ACC112 (cell line): ENCODE data around the gene ADD2.
"Not testable (repeated sequence)": the region's sequence is repeated elsewhere in the genome, so short reads cannot be mapped to it uniquely, and the experiment has no call there.

Experiments used
- H2AFZ ChIP-seq: fragments of 200-600 bp; sonication (generic); one replicate; pipeline ENCODE4 v1.6.0; 2017; ENCODE audit warnings: antibody characterized with exemption, low read length; ENCODE audit not compliant: unreplicated experiment
- H3K27ac ChIP-seq: fragments of 200-600 bp; sonication (generic); 2 replicates; pipeline ENCODE4 v1.5.1; 2014; ENCODE audit warnings: low read depth, mild to moderate bottlenecking, antibody characterized with exemption, low read length, moderate library complexity
- H3K27me3 ChIP-seq: fragments of 200-600 bp; sonication (generic); 2 replicates; pipeline ENCODE4 v1.6.1; 2014; ENCODE audit warnings: mild to moderate bottlenecking, antibody characterized with exemption, low read length, moderate library complexity, mixed read lengths; ENCODE audit not compliant: insufficient read depth
- H3K36me3 ChIP-seq: fragments of 200-600 bp; sonication (generic); 2 replicates; pipeline ENCODE4 v1.6.1; 2016; ENCODE audit warnings: mild to moderate bottlenecking, antibody characterized with exemption, low read length, moderate library complexity, mixed read lengths; ENCODE audit not compliant: insufficient read depth
- H3K4me1 ChIP-seq: fragments of 200-600 bp; sonication (generic); one replicate; pipeline ENCODE4 v1.6.1; 2016; ENCODE audit warnings: low read length, mixed read lengths; ENCODE audit not compliant: insufficient read depth, unreplicated experiment, control insufficient read depth
- H3K4me3 ChIP-seq: fragments of 200-600 bp; sonication (generic); 2 replicates; pipeline ENCODE4 v1.5.1; 2014; ENCODE audit warnings: mild to moderate bottlenecking, low read depth, low read length
- H3K79me2 ChIP-seq: fragments of 200-600 bp; sonication (generic); one replicate; pipeline ENCODE4 v1.6.0; 2016; ENCODE audit warnings: low read length; ENCODE audit not compliant: control insufficient read depth, unreplicated experiment, insufficient read depth

Gene ADD2

DNA sequence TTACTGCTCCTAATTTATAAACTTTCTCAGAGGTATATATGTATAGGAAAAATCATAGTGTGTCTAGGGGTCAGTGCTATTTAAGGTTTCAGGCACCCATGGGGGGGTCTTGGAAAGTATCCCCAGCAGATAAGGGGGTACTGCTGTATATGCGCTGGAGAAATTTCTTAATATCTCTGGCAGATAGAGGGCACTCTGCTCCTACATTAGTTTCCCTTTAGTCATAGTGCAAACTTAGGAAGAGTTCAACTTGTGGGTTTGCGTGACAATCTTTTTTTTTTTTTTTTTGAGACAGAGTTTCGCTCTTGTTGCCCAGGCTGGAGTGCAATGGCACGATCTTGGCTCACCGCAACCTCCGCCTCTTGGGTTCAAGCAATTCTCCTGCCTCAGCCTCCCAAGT is 112.8 kb downstream of the ADD2 start:
- peaks cover 84% of the 10 kb centered on the region for H3K27me3 ChIP-seq
- H3K4me1 ChIP-seq, H2AFZ ChIP-seq, H3K79me2 ChIP-seq, H3K4me3 ChIP-seq, H3K36me3 ChIP-seq, H3K27ac ChIP-seq: not testable (repeated sequence)

DNA sequence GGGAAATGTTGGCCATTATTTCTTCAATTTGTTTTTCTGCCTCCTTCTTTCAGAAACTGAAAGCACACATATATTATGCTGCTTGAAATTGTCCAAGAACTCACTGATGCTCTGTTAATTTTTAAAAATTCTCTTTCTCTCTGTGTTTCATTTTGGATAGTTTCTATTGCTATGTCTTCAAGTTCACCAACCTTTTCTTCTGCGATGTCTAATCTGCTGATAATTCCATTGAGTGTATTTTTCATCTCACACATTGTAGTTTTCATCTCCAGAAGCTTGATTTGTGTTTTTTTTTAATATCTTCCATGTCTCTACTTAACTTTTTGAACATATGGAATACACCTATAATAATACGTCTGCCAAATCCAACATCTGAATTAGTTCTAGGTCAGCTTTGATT is 116.3 kb downstream of the ADD2 start:
- Histone ChIP-seq H2AFZ (no peak overlapping the region), H3K4me3 (no peak overlapping the region), H3K27ac (no peak overlapping the region), H3K79me2 (no peaks in the 10 kb centered on the region), H3K36me3 (no peaks in the 10 kb centered on the region), H3K4me1 (no peaks in the 10 kb centered on the region), H3K27me3 (peaks cover 53% of the 10 kb centered on the region)

DNA sequence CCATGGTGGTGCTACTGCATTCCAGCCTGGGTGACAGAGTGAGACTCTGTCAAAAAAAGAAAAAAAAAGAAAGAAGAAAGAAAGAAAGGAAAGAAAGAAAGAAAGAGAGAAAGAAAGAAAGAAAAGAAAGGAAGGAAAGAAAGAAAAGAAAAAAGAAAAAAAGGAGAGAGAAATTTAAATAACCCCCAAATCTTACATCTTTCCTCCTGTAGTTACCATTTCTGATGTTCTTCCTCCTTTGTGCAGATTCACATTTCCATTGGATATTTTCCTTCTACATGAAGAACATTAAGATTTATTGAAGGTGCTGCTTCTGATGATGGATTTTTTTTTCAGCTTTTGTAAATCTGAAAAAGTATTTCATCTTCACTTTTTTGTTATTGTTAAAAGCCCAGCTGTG is 117.0 kb downstream of the ADD2 start:
- Histone ChIP-seq H3K36me3 (no peaks in the 10 kb centered on the region), H3K4me3 (no peak overlapping the region), H3K79me2 (no peaks in the 10 kb centered on the region), H3K27ac (no peak overlapping the region), H2AFZ (no peak overlapping the region), H3K27me3 (peaks cover 54% of the 10 kb centered on the region), H3K4me1 (no peaks in the 10 kb centered on the region)

DNA sequence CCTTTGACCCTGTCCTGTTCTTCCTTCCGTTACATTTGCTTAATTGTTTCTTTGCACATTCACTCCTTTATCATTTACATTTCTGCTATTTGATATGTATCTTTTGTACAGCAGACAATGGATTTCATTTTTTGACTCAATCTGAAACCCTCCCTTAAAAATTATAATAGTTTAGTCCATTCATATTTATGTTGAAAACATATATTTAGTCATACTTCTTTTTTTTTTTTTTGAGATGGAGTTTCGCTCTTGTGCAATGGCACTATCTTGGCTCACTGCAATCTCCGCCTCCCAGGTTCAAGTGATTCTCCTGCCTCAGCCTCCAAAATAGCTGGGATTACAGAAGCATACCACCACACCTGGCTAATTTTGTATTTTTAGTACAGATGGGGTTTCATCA is 119.0 kb downstream of the ADD2 start:
- no peaks in the 10 kb centered on the region for H3K36me3 ChIP-seq
- H3K27ac ChIP-seq, result no peak overlapping the region
- H3K4me3 ChIP-seq, result no peak overlapping the region
- H3K4me1 ChIP-seq, result no peaks in the 10 kb centered on the region
- no peak overlapping the region for H2AFZ ChIP-seq
- H3K79me2 ChIP-seq, result no peaks in the 10 kb centered on the region
- H3K27me3 ChIP-seq, result peaks cover 37% of the 10 kb centered on the region

DNA sequence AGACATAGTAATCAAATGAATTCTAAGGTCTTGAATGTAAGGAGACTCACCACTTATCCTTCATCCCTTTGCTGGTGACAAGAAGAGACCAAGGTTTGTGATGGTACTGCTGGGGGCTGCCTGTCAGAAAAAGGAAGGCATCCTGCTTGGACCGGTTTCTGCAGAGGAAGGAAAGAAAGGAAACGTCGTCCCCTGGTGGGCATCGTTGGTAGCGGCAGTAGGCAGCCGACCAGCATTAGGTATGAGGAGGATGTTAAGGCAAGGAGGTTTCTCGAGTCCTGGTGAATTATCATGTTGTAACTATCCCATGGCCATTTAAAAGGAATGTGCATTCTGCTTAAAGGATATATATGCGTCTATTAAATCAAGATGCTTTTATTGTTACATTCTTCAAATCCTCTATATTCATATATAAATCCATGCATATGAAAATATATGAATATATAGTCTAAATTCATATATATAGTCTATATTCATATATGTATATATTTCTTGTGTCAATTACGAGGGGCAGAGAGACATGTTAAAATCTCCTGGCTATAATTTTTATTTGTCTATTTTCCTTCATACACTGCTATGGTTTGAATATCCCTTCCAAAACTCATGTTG is 120.0 kb downstream of the ADD2 start:
- no peak overlapping the region for H3K27ac ChIP-seq
- no peaks in the 10 kb centered on the region for H3K79me2 ChIP-seq
- H3K4me3 ChIP-seq, result no peak overlapping the region
- no peaks in the 10 kb centered on the region for H3K4me1 ChIP-seq
- no peaks in the 10 kb centered on the region for H3K36me3 ChIP-seq
- no peak overlapping the region for H2AFZ ChIP-seq
- H3K27me3 ChIP-seq, result peaks cover 29% of the 10 kb centered on the region

DNA sequence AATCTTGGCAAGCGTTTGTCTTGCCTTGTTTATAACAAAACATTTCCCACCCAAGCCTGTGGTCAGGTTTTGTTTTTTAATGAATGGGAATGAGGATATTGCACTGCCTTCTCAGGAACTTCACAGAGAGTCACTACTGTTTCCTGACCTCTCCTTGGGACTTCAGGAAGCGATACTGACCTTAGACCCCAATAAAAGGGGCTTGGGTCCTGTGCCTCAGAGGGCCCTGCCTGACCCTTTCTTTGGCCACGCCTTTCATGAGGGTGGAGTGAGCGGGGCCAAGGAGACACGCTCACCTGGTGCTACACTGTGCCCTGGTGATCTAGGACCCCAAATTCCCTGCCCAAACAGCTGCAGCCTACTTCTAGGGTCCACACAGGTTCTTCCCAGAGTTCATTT is 121.6 kb downstream of the ADD2 start:
- no peak overlapping the region for H2AFZ ChIP-seq
- H3K4me1 ChIP-seq, result no peaks in the 10 kb centered on the region

DNA sequence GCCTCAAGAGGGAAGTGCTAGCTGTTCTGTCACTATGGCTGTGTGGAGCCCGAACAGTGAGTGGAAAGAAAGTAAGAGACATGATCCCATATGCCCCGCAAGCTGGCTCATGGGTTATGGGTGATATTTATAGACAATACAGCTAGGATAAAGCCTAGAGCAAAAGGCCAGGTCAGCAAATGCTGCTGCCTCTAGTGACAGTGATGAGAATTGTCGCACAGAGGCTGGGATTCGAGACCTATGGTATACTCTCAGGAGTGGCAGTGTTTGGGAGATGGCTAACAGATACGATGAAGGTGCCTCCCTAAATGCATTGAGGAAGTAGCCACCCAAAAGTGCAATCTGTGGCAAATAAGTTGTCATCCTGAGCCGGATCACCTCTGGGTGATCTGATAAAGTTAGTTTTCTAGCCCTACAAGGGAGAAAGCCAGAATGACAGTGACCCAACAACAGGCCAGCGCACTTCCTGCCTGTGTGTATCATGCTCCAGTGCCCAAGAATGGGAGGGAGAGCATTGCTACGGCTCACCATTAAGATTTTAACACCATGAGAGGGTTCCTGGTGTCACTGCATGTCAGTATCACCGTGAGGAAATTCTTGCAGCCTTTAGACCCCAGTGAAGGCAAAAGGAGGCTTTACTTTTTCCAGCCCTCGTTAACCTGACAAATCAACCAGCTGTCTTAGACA is 122.1 kb downstream of the ADD2 start:
- Histone ChIP-seq H3K4me3 (no peak overlapping the region), H3K79me2 (no peaks in the 10 kb centered on the region), H2AFZ (no peak overlapping the region), H3K27ac (no peak overlapping the region), H3K36me3 (no peaks in the 10 kb centered on the region), H3K27me3 (peaks cover 16% of the 10 kb centered on the region), H3K4me1 (no peaks in the 10 kb centered on the region)

More for the DNA sequence above, 121.6 kb downstream of the ADD2 start:
- Histone ChIP-seq H3K4me3 (no peak overlapping the region), H3K27me3 (peaks cover 20% of the 10 kb centered on the region), H3K27ac (no peak overlapping the region), H3K79me2 (no peaks in the 10 kb centered on the region), H3K36me3 (no peaks in the 10 kb centered on the region)

DNA sequence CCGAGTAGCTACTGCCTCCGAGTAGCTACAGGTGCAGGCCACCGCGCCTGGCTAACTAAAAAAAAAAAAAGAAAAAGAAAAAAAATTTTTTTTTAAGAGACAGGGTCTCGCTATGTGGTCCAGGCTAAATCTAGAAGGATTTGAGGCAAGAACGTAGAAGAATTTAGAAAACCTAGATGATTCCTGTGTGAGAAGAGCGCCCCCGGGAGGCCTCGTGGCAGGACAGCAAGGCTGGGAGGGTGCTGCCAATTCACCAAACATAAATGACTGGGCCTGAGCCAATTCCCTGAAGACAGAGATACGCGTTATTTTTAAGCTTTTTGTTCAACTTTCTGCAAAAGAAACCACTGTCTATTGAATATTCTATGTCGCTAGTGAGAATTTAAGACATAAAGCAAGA is 124.3 kb downstream of the ADD2 start:
- Histone ChIP-seq H3K4me1 (no peaks in the 10 kb centered on the region), H2AFZ (no peak overlapping the region), H3K27ac (no peak overlapping the region), H3K4me3 (no peak overlapping the region), H3K27me3 (peaks cover 24% of the 10 kb centered on the region), H3K36me3 (no peaks in the 10 kb centered on the region), H3K79me2 (no peaks in the 10 kb centered on the region)

DNA sequence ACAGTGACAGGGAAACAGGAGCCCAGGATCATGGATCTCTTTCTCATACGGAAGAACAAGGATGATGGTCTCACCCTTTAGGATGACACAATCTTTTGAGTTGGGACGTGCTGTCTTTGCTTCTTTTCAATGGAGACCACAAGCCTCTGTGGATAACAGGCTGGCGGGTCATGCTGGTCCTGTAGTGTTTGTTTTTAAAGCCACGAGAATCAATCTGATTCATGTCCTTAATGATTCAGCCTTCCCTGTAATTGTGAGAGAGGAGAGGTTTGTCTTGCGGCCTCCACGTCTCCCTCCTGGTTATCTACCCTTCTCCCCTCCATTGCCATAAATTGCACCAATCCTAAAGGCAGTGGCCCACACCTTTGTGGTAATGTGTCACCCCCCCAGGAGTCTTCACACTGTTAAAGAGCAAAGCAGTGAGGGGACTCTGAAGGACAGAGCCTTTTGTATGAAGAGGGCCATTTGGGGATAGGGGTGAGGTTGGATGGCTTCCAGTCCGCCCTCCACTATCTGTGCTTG is 126.7 kb downstream of the ADD2 start:
- H3K79me2 ChIP-seq, result no peaks in the 10 kb centered on the region
- H3K4me3 ChIP-seq, result no peak overlapping the region
- H3K27ac ChIP-seq, result no peak overlapping the region
- H3K36me3 ChIP-seq, result no peaks in the 10 kb centered on the region
- H3K4me1 ChIP-seq, result no peaks in the 10 kb centered on the region
- H3K27me3 ChIP-seq, result peaks cover 36% of the 10 kb centered on the region
- H2AFZ ChIP-seq, result no peak overlapping the region

DNA sequence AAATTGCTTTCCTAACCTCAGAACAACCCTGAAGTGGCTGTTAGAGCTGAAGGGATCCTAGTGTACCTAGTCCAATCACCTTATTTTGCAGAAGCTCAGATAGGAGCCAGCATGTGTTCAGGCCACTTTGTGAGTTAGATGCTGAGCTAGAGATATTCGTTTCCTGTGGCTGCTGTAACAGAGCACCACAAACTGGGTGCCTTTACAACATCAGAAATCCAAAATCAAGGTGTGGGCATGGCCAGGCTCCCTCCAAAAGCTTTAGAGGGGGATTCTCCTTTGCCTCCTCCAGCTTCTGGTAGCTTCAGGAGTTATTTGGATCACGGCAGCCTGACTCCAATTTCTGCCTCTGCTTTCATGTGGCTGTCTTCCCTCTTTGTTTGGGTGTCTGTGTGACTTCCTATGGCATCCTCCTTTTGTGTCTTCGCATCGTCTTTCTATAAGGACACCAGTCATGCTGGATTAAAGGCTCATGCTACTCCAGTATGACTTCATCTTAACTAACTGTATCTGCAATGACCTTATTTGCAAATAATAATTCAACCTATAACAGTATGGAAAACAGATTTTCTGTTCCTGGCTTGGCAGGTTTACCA is 128.1 kb downstream of the ADD2 start:
- peaks cover 43% of the 10 kb centered on the region for H3K27me3 ChIP-seq
- no peaks in the 10 kb centered on the region for H3K79me2 ChIP-seq
- no peak overlapping the region for H3K27ac ChIP-seq
- H3K36me3 ChIP-seq, result no peaks in the 10 kb centered on the region
- H2AFZ ChIP-seq, result no peak overlapping the region
- H3K4me1 ChIP-seq, result no peaks in the 10 kb centered on the region
- H3K4me3 ChIP-seq, result no peak overlapping the region

DNA sequence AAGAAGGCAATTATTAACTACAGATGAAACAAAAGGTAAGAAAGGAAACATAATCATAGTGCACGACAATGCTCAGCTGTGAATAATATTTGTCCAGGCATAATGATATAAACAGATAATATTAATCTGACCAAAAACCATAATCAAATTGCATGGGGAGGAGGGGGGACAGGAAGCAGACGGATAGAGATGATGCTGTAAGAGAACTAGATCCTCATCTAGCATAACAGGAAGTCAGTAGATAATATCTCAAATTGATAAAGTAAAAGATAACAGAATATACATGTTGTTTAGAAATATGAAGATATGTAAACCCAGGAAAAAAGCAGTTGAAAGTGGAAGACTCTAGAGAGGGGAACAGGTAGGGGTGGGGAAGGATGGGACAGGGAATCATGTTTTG is 129.4 kb downstream of the ADD2 start:
- Histone ChIP-seq H3K79me2 (no peaks in the 10 kb centered on the region), H3K27me3 (peaks cover 53% of the 10 kb centered on the region), H3K36me3 (no peaks in the 10 kb centered on the region), H3K4me1 (no peaks in the 10 kb centered on the region), H3K4me3 (no peak overlapping the region), H2AFZ (no peak overlapping the region), H3K27ac (no peak overlapping the region)
